HG02885 (cell line): ENCODE data around the gene USH2A.
"Not testable (repeated sequence)": the region's sequence is repeated elsewhere in the genome, so short reads cannot be mapped to it uniquely, and the experiment has no call there.

Source experiments
- ATAC-seq: cut with Tn5 transposase; IDR thresholded peaks from one replicate; pipeline ENCODE4 v1.9.1; 2021; ENCODE audit warnings: mild to moderate bottlenecking; ENCODE audit not compliant: unreplicated experiment, poor library complexity

Gene USH2A

GRCh38 chr1:216064643-216065042 is 358.6 kb downstream of the USH2A start:
- ATAC-seq = no peak

- no peak for ATAC-seq
Observed at GRCh38 chr1:216057947-216058346, 365.3 kb downstream of the USH2A start.

GRCh38 chr1:216057063-216057462 is 366.2 kb downstream of the USH2A start:
- no peak for ATAC-seq

- ATAC-seq = no peak
Observed at GRCh38 chr1:216055004-216055403, 368.2 kb downstream of the USH2A start.

GRCh38 chr1:216054600-216054999 is 368.6 kb downstream of the USH2A start:
- ATAC-seq = no peak

GRCh38 chr1:216051071-216051470 is 372.2 kb downstream of the USH2A start:
- no peak for ATAC-seq

GRCh38 chr1:216049741-216050430 is 373.4 kb downstream of the USH2A start:
- no peak for ATAC-seq

GRCh38 chr1:216047811-216048572 is 375.3 kb downstream of the USH2A start:
- ATAC-seq = no peak

- no peak for ATAC-seq
Observed at GRCh38 chr1:216046336-216046735, 376.9 kb downstream of the USH2A start.

GRCh38 chr1:216045400-216045799 is 377.8 kb downstream of the USH2A start:
- no peak for ATAC-seq

GRCh38 chr1:216044538-216044937 is 378.7 kb downstream of the USH2A start:
- no peak for ATAC-seq

- no peak for ATAC-seq
Observed at GRCh38 chr1:216034506-216034905, 388.7 kb downstream of the USH2A start.

GRCh38 chr1:216032961-216033614 is 390.2 kb downstream of the USH2A start:
- ATAC-seq = no peak

- ATAC-seq = no peak
Observed at GRCh38 chr1:216032284-216032683, 391.0 kb downstream of the USH2A start.

GRCh38 chr1:216028631-216029030 is 394.6 kb downstream of the USH2A start:
- no peak for ATAC-seq

GRCh38 chr1:216024546-216024945 is 398.7 kb downstream of the USH2A start:
- ATAC-seq = no peak

- ATAC-seq = no peak
Observed at GRCh38 chr1:216020743-216021345, 402.4 kb downstream of the USH2A start.

GRCh38 chr1:216015116-216015515 is 408.1 kb downstream of the USH2A start:
- no peak for ATAC-seq

GRCh38 chr1:216014086-216014485 is 409.2 kb downstream of the USH2A start:
- ATAC-seq = no peak

GRCh38 chr1:216009456-216009855 is 413.8 kb downstream of the USH2A start:
- ATAC-seq = not testable (repeated sequence)

GRCh38 chr1:216005916-216006315 is 417.3 kb downstream of the USH2A start:
- ATAC-seq = peak; percentile 100
